Heart left ventricle (tissue), 13 donors: ENCODE measurements around the gene ZNF146.

Experiments used
- CTCF ChIP-seq, 12 donors: fragments of 200-600 bp; sonication (generic) in 4 of 12; IDR thresholded peaks; one replicate each; pipeline versions ENCODE4 v1.5.0 to v1.8.0; 2018 to 2022; ENCODE audit warnings: antibody characterized with exemption in 12 of 12, mild to moderate bottlenecking in 5 of 12
- POLR2A ChIP-seq, 2 donors: fragments of 450-650 bp; IDR thresholded peaks; one replicate each; pipeline ENCODE4 v1.6.1; 2017; ENCODE audit warnings: antibody characterized with exemption in 2 of 2, mild to moderate bottlenecking in 2 of 2, moderate library complexity in 2 of 2
- donor health status: ischemic (EF 13 %, LVEDD 7.1; RV severe dilation, severe dysfunction).
- donor health status: DM: no; HTN: yes; CAD: no.
- donor health status: DM: no; HTN: no; CAD: no.
- donor health status: ischemic (EF 25% LVEDD 6.9; RV normal size, moderate dysfunction).
- donor health status: ischemic (EF 25% LVEDD 5.7; RV mildly dilated, moderate dysfunction).
- donor health status: ischemic (EF 35%, LVEDD 5.7; RV mildly dilated, moderate dysfunction).
- donor health status: nonischemic (EF 11% LVEDD 7.7; RV severe dilation, severe dysfunction).
- donor health status: DM: yes; HTN: yes; CAD: no.
- donor health status: PGD.
- donor health status: ischemic (EF 29% LVEDD 5.4; RV normal size, mild dysfunction).
- donor health status: nonischemic (EF 23%, LVEDD 6.1; RV moderate dilation, normal function).

GRCh38 chr19:36172852-36173251, 42.1 kb upstream of the ZNF146 start:
- TF ChIP-seq POLR2A (IDR thresholded peaks at IDR 0.05), result no peak
- TF ChIP-seq CTCF (IDR thresholded peaks at IDR 0.05), result no peak
